H1 (cell line): ENCODE measurements around the gene IQCE. TPM values are rescaled to one million over a fixed set of nuclear protein-coding genes. Genes with fewer than 3 reads are reported as not detected.

ENCODE experiments used
- ASH2L ChIP-seq: fragments of 200-600, 300-600 bp; sonication (generic); IDR thresholded peaks from one replicate; pipeline ENCODE4 v1.7.1; 2017; ENCODE audit warnings: low read length
- CBX8 ChIP-seq: fragments of 300-800, 300-1000 bp; sonication (generic); IDR thresholded peaks from 2 replicates; pipeline ENCODE4 v1.7.1; 2016; ENCODE audit warnings: low read depth, low read length, borderline replicate concordance
- E2F6 ChIP-seq: IDR thresholded peaks from 2 replicates; pipeline ENCODE4 v1.6.1; 2012; ENCODE audit warnings: inconsistent platforms
- KDM4A ChIP-seq: IDR thresholded peaks from one replicate; pipeline ENCODE4 v1.7.1; 2012; ENCODE audit warnings: low read depth, mild to moderate bottlenecking, moderate library complexity, low read length, inconsistent platforms; ENCODE audit not compliant: severe bottlenecking
- POLR2AphosphoS5 ChIP-seq: IDR thresholded peaks from 2 replicates; pipeline ENCODE4 v1.6.1; 2011; ENCODE audit warnings: low read depth, low read length
- RFX5 ChIP-seq: IDR thresholded peaks from 2 replicates; pipeline ENCODE4 v1.6.1; 2011; ENCODE audit warnings: low read depth, low read length, improper control_type of control experiment, borderline replicate concordance
- SIN3A ChIP-seq, 2 experiments: IDR thresholded peaks in 1 of 2; conservative IDR thresholded peaks in 1 of 2; 2 replicates each; pipeline ENCODE4 v1.6.1; 2011 to 2012; ENCODE audit warnings: low read length in 2 of 2, improper control_type of control experiment in 1 of 2, low read depth in 1 of 2, mild to moderate bottlenecking in 1 of 2
- ZNF274 ChIP-seq: IDR thresholded peaks from 2 replicates; pipeline ENCODE4 v1.7.0; 2012; ENCODE audit warnings: low read length, borderline replicate concordance; ENCODE audit errors: extremely low read depth
- polyA plus RNA-seq, 7 experiments: library from polyadenylated mRNA; depleted of rRNA in 3 of 7; stranded (reverse) in 5 of 7; unstranded in 2 of 7; fragments of >200 nt in 5 of 7; fragments of 200-250 nt in 2 of 7; gene quantifications; 1 replicate in 5 of 7; 2 replicates in 1 of 7; 4 replicates in 1 of 7; pipeline versions ENCODE4 v1.2.1 to v1.2.3, GENCODE V29; 2011 to 2013; ENCODE audit warnings: missing spikeins in 2 of 7, mixed read lengths in 2 of 7
- total RNA-seq: library from RNA; stranded (reverse); fragmentation: NEBNext Ultra II Directional; extraction: Animal tissue kit (Norgen Biotek cat#: 25700); gene quantifications from 2 replicates; pipeline ENCODE4 v1.2.1, GENCODE V29; 2021
- TF ChIP-seq, protein P1 (sequence below): fragments of 300-600 bp; sonication (generic); IDR thresholded peaks from 2 replicates; pipeline ENCODE4 v1.7.1; 2012; ENCODE audit warnings: low read length, moderate library complexity, mild to moderate bottlenecking, inconsistent platforms; ENCODE audit not compliant: insufficient replicate concordance

Gene IQCE
- total and polyA plus RNA-seq, 2 of the 8 experiments (the other 6 are each of a cell fraction or from before 2014, with no cell fraction given): 2.2 to 4.9 TPM

GRCh38 chr7:2631946-2632732 is 73.4 kb downstream of the IQCE start, which contains the start of gene TTYH3 (continued):
- TF ChIP-seq SIN3A (conservative IDR thresholded peaks at IDR 0.05 in 1 of 2, IDR thresholded peaks at IDR 0.05 in 1 of 2; ENCODE audit: low read depth in 1 of 2, low read length in 2 of 2): peak in 1 of 2 experiments; percentile 23; a peak in 1 of 4 replicates
- TF ChIP-seq ZNF274: no peak
- TF ChIP-seq E2F6: no peak
- no peak for TF ChIP-seq CBX8
- TF ChIP-seq ASH2L: no peak
- TF ChIP-seq, protein P1, sequence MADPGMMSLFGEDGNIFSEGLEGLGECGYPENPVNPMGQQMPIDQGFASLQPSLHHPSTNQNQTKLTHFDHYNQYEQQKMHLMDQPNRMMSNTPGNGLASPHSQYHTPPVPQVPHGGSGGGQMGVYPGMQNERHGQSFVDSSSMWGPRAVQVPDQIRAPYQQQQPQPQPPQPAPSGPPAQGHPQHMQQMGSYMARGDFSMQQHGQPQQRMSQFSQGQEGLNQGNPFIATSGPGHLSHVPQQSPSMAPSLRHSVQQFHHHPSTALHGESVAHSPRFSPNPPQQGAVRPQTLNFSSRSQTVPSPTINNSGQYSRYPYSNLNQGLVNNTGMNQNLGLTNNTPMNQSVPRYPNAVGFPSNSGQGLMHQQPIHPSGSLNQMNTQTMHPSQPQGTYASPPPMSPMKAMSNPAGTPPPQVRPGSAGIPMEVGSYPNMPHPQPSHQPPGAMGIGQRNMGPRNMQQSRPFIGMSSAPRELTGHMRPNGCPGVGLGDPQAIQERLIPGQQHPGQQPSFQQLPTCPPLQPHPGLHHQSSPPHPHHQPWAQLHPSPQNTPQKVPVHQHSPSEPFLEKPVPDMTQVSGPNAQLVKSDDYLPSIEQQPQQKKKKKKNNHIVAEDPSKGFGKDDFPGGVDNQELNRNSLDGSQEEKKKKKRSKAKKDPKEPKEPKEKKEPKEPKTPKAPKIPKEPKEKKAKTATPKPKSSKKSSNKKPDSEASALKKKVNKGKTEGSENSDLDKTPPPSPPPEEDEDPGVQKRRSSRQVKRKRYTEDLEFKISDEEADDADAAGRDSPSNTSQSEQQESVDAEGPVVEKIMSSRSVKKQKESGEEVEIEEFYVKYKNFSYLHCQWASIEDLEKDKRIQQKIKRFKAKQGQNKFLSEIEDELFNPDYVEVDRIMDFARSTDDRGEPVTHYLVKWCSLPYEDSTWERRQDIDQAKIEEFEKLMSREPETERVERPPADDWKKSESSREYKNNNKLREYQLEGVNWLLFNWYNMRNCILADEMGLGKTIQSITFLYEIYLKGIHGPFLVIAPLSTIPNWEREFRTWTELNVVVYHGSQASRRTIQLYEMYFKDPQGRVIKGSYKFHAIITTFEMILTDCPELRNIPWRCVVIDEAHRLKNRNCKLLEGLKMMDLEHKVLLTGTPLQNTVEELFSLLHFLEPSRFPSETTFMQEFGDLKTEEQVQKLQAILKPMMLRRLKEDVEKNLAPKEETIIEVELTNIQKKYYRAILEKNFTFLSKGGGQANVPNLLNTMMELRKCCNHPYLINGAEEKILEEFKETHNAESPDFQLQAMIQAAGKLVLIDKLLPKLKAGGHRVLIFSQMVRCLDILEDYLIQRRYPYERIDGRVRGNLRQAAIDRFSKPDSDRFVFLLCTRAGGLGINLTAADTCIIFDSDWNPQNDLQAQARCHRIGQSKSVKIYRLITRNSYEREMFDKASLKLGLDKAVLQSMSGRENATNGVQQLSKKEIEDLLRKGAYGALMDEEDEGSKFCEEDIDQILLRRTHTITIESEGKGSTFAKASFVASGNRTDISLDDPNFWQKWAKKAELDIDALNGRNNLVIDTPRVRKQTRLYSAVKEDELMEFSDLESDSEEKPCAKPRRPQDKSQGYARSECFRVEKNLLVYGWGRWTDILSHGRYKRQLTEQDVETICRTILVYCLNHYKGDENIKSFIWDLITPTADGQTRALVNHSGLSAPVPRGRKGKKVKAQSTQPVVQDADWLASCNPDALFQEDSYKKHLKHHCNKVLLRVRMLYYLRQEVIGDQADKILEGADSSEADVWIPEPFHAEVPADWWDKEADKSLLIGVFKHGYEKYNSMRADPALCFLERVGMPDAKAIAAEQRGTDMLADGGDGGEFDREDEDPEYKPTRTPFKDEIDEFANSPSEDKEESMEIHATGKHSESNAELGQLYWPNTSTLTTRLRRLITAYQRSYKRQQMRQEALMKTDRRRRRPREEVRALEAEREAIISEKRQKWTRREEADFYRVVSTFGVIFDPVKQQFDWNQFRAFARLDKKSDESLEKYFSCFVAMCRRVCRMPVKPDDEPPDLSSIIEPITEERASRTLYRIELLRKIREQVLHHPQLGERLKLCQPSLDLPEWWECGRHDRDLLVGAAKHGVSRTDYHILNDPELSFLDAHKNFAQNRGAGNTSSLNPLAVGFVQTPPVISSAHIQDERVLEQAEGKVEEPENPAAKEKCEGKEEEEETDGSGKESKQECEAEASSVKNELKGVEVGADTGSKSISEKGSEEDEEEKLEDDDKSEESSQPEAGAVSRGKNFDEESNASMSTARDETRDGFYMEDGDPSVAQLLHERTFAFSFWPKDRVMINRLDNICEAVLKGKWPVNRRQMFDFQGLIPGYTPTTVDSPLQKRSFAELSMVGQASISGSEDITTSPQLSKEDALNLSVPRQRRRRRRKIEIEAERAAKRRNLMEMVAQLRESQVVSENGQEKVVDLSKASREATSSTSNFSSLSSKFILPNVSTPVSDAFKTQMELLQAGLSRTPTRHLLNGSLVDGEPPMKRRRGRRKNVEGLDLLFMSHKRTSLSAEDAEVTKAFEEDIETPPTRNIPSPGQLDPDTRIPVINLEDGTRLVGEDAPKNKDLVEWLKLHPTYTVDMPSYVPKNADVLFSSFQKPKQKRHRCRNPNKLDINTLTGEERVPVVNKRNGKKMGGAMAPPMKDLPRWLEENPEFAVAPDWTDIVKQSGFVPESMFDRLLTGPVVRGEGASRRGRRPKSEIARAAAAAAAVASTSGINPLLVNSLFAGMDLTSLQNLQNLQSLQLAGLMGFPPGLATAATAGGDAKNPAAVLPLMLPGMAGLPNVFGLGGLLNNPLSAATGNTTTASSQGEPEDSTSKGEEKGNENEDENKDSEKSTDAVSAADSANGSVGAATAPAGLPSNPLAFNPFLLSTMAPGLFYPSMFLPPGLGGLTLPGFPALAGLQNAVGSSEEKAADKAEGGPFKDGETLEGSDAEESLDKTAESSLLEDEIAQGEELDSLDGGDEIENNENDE: no peak
- peak; percentile 45 for TF ChIP-seq KDM4A
- no peak; the same call in 1 of the 2 replicates for TF ChIP-seq POLR2AphosphoS5
- TF ChIP-seq RFX5: no peak
